Caco-2 (cell line): ENCODE results near the gene CLPX. TPM values are rescaled to one million over a fixed set of nuclear protein-coding genes. Genes with fewer than 3 reads are reported as not detected.

ENCODE experiments used
- BruUV-seq: library from RNA; stranded (reverse); fragments of 400-500 nt; replicated peaks from 2 replicates; lab custom pipeline; 2021; lab: Mats Ljungman, UMichigan
- CTCF ChIA-PET: fragments of 300-600 bp; sonication (Branson Sonifier 250); formaldehyde crosslinking; loops from one replicate; lab custom pipeline; 2022; ENCODE audit warnings: antibody characterized with exemption; lab: Charles Lee
- POLR2A ChIA-PET: fragments of 300-600 bp; sonication (Branson Sonifier 250); formaldehyde crosslinking; loops from one replicate; lab custom pipeline; 2022; ENCODE audit warnings: antibody characterized with exemption; lab: Charles Lee
- DNase-seq, 2 experiments: peaks; one replicate each; pipeline versions ENCODE4 v3.0.0 to v3.0.0-alpha.2; 2020 to 2022
- H3K27me3 ChIP-seq: replicated peaks from 2 replicates; pipeline ENCODE4 v1.6.0; 2011; ENCODE audit warnings: low read length; ENCODE audit not compliant: control insufficient read depth, insufficient read depth
- H3K36me3 ChIP-seq: 2 replicates; pipeline ENCODE4 v1.5.1; 2011; ENCODE audit warnings: low read length; ENCODE audit not compliant: control insufficient read depth, insufficient read depth
- H3K4me1 ChIP-seq: fragments of 250-450 bp; sonication (Bioruptor Pico); 2 replicates; pipeline ENCODE4 v1.5.1; 2020; ENCODE audit warnings: mild to moderate bottlenecking
- H3K4me3 ChIP-seq: 2 replicates; pipeline ENCODE4 v1.5.1; 2011; ENCODE audit warnings: low read depth, mild to moderate bottlenecking, control low read depth, low read length
- H3K9me3 ChIP-seq: fragments of 250-450 bp; sonication (Bioruptor Pico); 2 replicates; pipeline ENCODE4 v1.5.1; 2020; ENCODE audit warnings: mild to moderate bottlenecking, moderate library complexity
- H3K27ac Mint-ChIP-seq: one replicate; pipeline ENCODE4 v1.8.0; 2022; ENCODE audit warnings: mixed read lengths; ENCODE audit not compliant: unreplicated experiment
- H3K27me3 Mint-ChIP-seq: one replicate; pipeline ENCODE4 v1.8.0; 2022; ENCODE audit warnings: mixed read lengths; ENCODE audit not compliant: insufficient read depth, unreplicated experiment
- H3K36me3 Mint-ChIP-seq: one replicate; pipeline ENCODE4 v1.8.0; 2022; ENCODE audit warnings: mild to moderate bottlenecking, mixed read lengths; ENCODE audit not compliant: insufficient read depth, unreplicated experiment
- H3K4me1 Mint-ChIP-seq: one replicate; pipeline ENCODE4 v1.8.0; 2022; ENCODE audit warnings: low read depth, mixed read lengths; ENCODE audit not compliant: unreplicated experiment
- H3K4me3 Mint-ChIP-seq: one replicate; pipeline ENCODE4 v1.8.0; 2022; ENCODE audit warnings: mild to moderate bottlenecking, moderate library complexity, mixed read lengths; ENCODE audit not compliant: unreplicated experiment
- H3K9me3 Mint-ChIP-seq: one replicate; pipeline ENCODE4 v1.8.0; 2022; ENCODE audit warnings: mixed read lengths; ENCODE audit not compliant: unreplicated experiment
- intact Hi-C: fragments of 100-400 bp; cut with micrococcal nuclease; formaldehyde crosslinking; loops from one replicate; pipeline ENCODE4 v1.10.0; 2022; ENCODE audit not compliant: unreplicated experiment
- total RNA-seq: library from RNA; stranded (reverse); gene quantifications from 2 replicates; pipeline ENCODE4 v1.2.3, GENCODE V29; 2022
- TF ChIP-seq, protein P1 (sequence below), 2 experiments: fragments of 200-600 bp in 1 of 2; IDR thresholded peaks; 1 replicate in 1 of 2; 2 replicates in 1 of 2; pipeline versions ENCODE4 v1.5.1 to v1.8.0; 2011 to 2022; ENCODE audit warnings: antibody characterized with exemption in 1 of 2, control low read depth in 1 of 2, inconsistent platforms in 1 of 2, low read depth in 1 of 2, low read length in 1 of 2, mild to moderate bottlenecking in 1 of 2, moderate library complexity in 1 of 2; ENCODE audit not compliant: insufficient read depth in 1 of 2, severe bottlenecking in 1 of 2, unreplicated experiment in 1 of 2

CLPX gene
- total RNA-seq, 1 experiment from 2014 or later, result 59.4 TPM

DNA sequence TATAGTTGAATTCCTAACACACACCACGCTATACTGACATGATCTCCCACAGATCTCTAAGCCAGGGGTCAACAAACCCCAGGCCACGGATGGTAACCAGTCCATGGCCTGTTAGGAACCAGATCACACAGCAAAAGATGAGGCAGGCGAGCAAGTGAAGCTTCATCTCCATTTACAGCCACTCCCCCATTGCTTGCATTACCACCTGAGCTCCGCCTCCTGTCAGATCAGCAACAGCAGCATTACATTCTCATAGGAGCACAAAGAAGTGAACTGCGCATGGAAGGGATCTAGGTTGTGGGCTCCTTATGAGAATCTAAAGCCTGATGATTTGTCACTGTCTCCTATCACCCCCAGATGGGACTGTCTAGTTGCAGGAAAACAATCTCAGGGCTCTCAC is 54.2 kb downstream of the CLPX start:
- Mint-ChIP-seq H3K9me3 (no peaks in the 10 kb centered on the region), H3K4me1 (no peaks in the 10 kb centered on the region), H3K27ac (no peak overlapping the region), H3K4me3 (no peak overlapping the region), H3K27me3 (no peaks in the 10 kb centered on the region), H3K36me3 (peaks cover 48% of the 10 kb centered on the region)
- no TSS peak for BruUV-seq
- CTCF ChIA-PET, result no interaction called here
- H3K4me1 ChIP-seq, result 0 out of 2 replicates have a peak, but pooled peaks cover 3% of the 10 kb centered on the region
- H3K36me3 ChIP-seq, result peaks cover 4% of the 10 kb centered on the region; the same call in 1 of the 2 replicates
- POLR2A ChIA-PET, result no interaction called here
- intact Hi-C loops, result loop anchor here (5.0 kb wide), 2 partner anchors 51 to 166 kb away; partner anchors contain the start of gene RNU5A-1
- no peak overlapping the region for H3K4me3 ChIP-seq
- DNase-seq, result no peak
- no peaks in the 10 kb centered on the region for H3K9me3 ChIP-seq
- TF ChIP-seq, protein P1, sequence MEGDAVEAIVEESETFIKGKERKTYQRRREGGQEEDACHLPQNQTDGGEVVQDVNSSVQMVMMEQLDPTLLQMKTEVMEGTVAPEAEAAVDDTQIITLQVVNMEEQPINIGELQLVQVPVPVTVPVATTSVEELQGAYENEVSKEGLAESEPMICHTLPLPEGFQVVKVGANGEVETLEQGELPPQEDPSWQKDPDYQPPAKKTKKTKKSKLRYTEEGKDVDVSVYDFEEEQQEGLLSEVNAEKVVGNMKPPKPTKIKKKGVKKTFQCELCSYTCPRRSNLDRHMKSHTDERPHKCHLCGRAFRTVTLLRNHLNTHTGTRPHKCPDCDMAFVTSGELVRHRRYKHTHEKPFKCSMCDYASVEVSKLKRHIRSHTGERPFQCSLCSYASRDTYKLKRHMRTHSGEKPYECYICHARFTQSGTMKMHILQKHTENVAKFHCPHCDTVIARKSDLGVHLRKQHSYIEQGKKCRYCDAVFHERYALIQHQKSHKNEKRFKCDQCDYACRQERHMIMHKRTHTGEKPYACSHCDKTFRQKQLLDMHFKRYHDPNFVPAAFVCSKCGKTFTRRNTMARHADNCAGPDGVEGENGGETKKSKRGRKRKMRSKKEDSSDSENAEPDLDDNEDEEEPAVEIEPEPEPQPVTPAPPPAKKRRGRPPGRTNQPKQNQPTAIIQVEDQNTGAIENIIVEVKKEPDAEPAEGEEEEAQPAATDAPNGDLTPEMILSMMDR (IDR thresholded peaks at IDR 0.05; ENCODE audit: insufficient read depth in 1 of 2, low read depth in 1 of 2, low read length in 1 of 2, severe bottlenecking in 1 of 2, unreplicated experiment in 1 of 2), result no peak
- H3K27me3 ChIP-seq, result no peaks in the 10 kb centered on the region

DNA sequence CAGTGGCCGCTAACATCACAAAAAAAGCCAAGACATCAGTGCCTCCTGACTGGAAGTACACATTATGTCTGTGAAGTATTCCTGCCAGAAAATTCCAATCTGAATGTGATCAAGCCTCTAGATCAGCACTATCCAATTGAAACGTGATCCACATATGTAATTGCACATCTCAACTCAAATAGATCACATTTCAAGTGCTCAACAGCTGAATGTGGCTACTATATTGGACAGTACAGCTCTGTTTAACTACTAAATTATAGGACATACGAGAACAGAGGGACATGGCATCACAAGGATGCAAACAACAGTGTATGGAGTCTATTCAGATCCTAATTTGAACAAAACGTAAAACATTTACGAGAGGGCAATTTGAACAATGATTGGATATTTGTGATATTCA is 69.6 kb downstream of the CLPX start:
- Mint-ChIP-seq H3K27me3 (no peaks in the 10 kb centered on the region), H3K4me1 (no peaks in the 10 kb centered on the region), H3K4me3 (no peak overlapping the region), H3K27ac (no peak overlapping the region), H3K36me3 (peaks cover 46% of the 10 kb centered on the region), H3K9me3 (no peaks in the 10 kb centered on the region)
- Histone ChIP-seq H3K36me3 (peaks cover 1% of the 10 kb centered on the region), H3K27me3 (no peaks in the 10 kb centered on the region), H3K9me3 (no peaks in the 10 kb centered on the region), H3K4me3 (no peak overlapping the region), H3K4me1 (no peaks in the 10 kb centered on the region)
- POLR2A ChIA-PET, result no interaction called here
- TF ChIP-seq, protein P1 (IDR thresholded peaks at IDR 0.05; ENCODE audit: insufficient read depth in 1 of 2, low read depth in 1 of 2, low read length in 1 of 2, severe bottlenecking in 1 of 2, unreplicated experiment in 1 of 2), result no peak
- CTCF ChIA-PET, result interaction anchor here (0.5 to 0.8 kb wide), 3 partner anchors 70 to 102 kb away, joined by 3 to 4 read pairs (median 3); partner anchors contain the start of gene CLPX
- intact Hi-C loops, result no loop called here
- no TSS peak for BruUV-seq
- DNase-seq, result no peak

DNA sequence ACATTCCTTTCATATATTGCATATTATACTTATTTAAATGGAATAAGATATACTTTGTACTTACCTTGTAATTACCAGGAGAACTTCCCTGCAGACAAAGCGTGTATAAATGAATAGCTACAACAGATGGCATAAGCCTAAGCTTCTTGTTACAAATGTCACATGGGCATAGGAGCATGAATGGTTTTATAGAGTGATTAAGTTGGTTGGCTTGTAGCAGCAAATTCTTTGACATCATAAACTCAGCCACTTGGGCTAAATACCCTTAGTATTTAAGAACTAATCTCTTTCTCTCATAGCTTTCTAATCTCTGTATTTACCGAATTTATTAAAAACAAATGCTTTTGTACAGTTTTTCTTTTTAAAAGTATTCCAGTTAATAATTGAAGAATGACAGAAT is 70.1 kb downstream of the CLPX start, which contains the start of gene UBAP1L:
Gene UBAP1L (minus strand): TSS at position 115 of the 400 bp plus-strand sequence. CDS start 8,985 bp downstream, outside the sequence.
- Mint-ChIP-seq H3K4me1 (no peaks in the 10 kb centered on the region), H3K27me3 (no peaks in the 10 kb centered on the region), H3K4me3 (no peak within 1 kb of the TSS), H3K36me3 (peaks cover 47% of the 10 kb centered on the region), H3K27ac (no peak within 1 kb of the TSS), H3K9me3 (no peaks in the 10 kb centered on the region)
- H3K36me3 ChIP-seq, result peaks cover 1% of the 10 kb centered on the region
- H3K4me1 ChIP-seq, result no peaks in the 10 kb centered on the region
- DNase-seq, result no peak
- CTCF ChIA-PET, result interaction anchor here (0.5 to 0.8 kb wide), 5 partner anchors 13 to 102 kb away, joined by 3 to 4 read pairs (median 4); partner anchors contain the start of gene CLPX
- BruUV-seq, result no TSS peak
- intact Hi-C loops, result no loop called here
- H3K4me3 ChIP-seq, result no peak within 1 kb of the TSS
- TF ChIP-seq, protein P1 (IDR thresholded peaks at IDR 0.05; ENCODE audit: insufficient read depth in 1 of 2, low read depth in 1 of 2, low read length in 1 of 2, severe bottlenecking in 1 of 2, unreplicated experiment in 1 of 2), result no peak
- H3K9me3 ChIP-seq, result no peaks in the 10 kb centered on the region
- H3K27me3 ChIP-seq, result no peaks in the 10 kb centered on the region
- POLR2A ChIA-PET, result no interaction called here
